HCT116 (cell line): ENCODE results near the gene CETP. TPM values are rescaled to one million over a fixed set of nuclear protein-coding genes. Genes with fewer than 3 reads are reported as not detected.
"Not testable (repeated sequence)": the region's sequence is repeated elsewhere in the genome, so short reads cannot be mapped to it uniquely, and the experiment has no call there.

Experiments
- ATAC-seq: fragments of 200-7000 bp; cut with Tn5 transposase; 2 replicates; pipeline ENCODE4 v1.9.1; 2020; ENCODE audit warnings: mild to moderate bottlenecking, moderate library complexity
- BruUV-seq: library from RNA; stranded (reverse); fragments of 400-500 nt; replicated peaks from 2 replicates; lab custom pipeline; 2021; lab: Mats Ljungman, UMichigan
- CTCF ChIA-PET: fragments of 300-600 bp; sonication (Branson Sonifier 250); formaldehyde crosslinking; loops from one replicate; lab custom pipeline; 2021; ENCODE audit warnings: antibody characterized with exemption; lab: Charles Lee
- POLR2A ChIA-PET: fragments of 300-600, 350-600 bp; sonication (Branson Sonifier 250); formaldehyde crosslinking; loops from one replicate; lab custom pipeline; 2021; ENCODE audit warnings: antibody characterized with exemption; lab: Charles Lee
- RAD21 ChIA-PET, 2 experiments: fragments of 300-600 bp; sonication (Branson Sonifier 250); formaldehyde crosslinking; loops; one replicate each; lab custom pipeline; 2023; ENCODE audit warnings: low total read pairs in 2 of 2; ENCODE audit not compliant: uncharacterized antibody in 2 of 2, unreplicated experiment in 2 of 2, low non-redundant PET in 1 of 2; lab: Charles Lee
- DNase-seq: peaks from one replicate; pipeline ENCODE4 v3.0.0-alpha.2; 2010; ENCODE audit warnings: low read depth, low spot score
- H2AFZ ChIP-seq: fragments of 200-600 bp; shearing (Covaris generic), sonication (generic); 2 replicates; pipeline ENCODE4 v1.6.1; 2017; ENCODE audit warnings: low read depth, mixed run types, mixed read lengths, antibody characterized with exemption, low read length; ENCODE audit not compliant: poor library complexity, severe bottlenecking
- H3K27ac ChIP-seq: 2 replicates; pipeline ENCODE4 v1.5.1; 2012; ENCODE audit warnings: low read depth, low read length
- H3K27me3 ChIP-seq: fragments of 200-600 bp; sonication (generic); 2 replicates; pipeline ENCODE4 v1.6.1; 2016; ENCODE audit warnings: mixed run types, low read length, mixed read lengths; ENCODE audit not compliant: insufficient read depth
- H3K36me3 ChIP-seq, 2 experiments: fragments of 200-500 bp in 1 of 2; fragments of 200-600 bp in 1 of 2; sonication (Bioruptor generic) in 1 of 2; sonication (generic) in 1 of 2; 2 replicates each; pipeline versions ENCODE4 v1.5.1 to v1.6.1; 2014 to 2016; ENCODE audit warnings: low read length in 2 of 2, inconsistent platforms in 1 of 2, mixed read lengths in 1 of 2, mixed run types in 1 of 2; ENCODE audit not compliant: insufficient read depth in 2 of 2, control insufficient read depth in 1 of 2
- H3K4me1 ChIP-seq, 2 experiments: fragments of 200-600 bp in 1 of 2; sonication (generic) in 1 of 2; 2 replicates each; pipeline versions ENCODE4 v1.5.1 to v1.6.1; 2012 to 2017; ENCODE audit warnings: low read length in 2 of 2, inconsistent platforms in 1 of 2, mild to moderate bottlenecking in 1 of 2, mixed read lengths in 1 of 2, mixed run types in 1 of 2, moderate library complexity in 1 of 2; ENCODE audit not compliant: insufficient read depth in 2 of 2, control insufficient read depth in 1 of 2
- H3K4me2 ChIP-seq: fragments of 200-600 bp; sonication (generic); 2 replicates; pipeline ENCODE4 v1.6.1; 2017; ENCODE audit warnings: mixed run types, low read length, mixed read lengths
- H3K4me3 ChIP-seq, 2 experiments: fragments of 200-600 bp in 1 of 2; sonication (generic) in 1 of 2; replicated peaks in 1 of 2; 2 replicates each; pipeline ENCODE4 v1.5.1; 2011 to 2016; ENCODE audit warnings: low read length in 2 of 2, control low read depth in 1 of 2, low read depth in 1 of 2, mild to moderate bottlenecking in 1 of 2, mixed read lengths in 1 of 2, mixed run types in 1 of 2
- H3K79me2 ChIP-seq: fragments of 200-600 bp; sonication (generic); 2 replicates; pipeline ENCODE4 v1.6.1; 2017; ENCODE audit warnings: mild to moderate bottlenecking, mixed run types, low read length, moderate library complexity, mixed read lengths; ENCODE audit not compliant: insufficient read depth
- H3K9ac ChIP-seq: fragments of 200-600 bp; sonication (generic); 2 replicates; pipeline ENCODE4 v1.6.1; 2016; ENCODE audit warnings: low read length, mixed read lengths
- H3K9me2 ChIP-seq: fragments of 200-600 bp; sonication (generic), shearing (Covaris generic); 2 replicates; pipeline ENCODE4 v1.6.1; 2017; ENCODE audit warnings: mixed run types, mild to moderate bottlenecking, moderate library complexity; ENCODE audit not compliant: insufficient read depth
- H3K9me3 ChIP-seq, 2 experiments: fragments of 200-500 bp in 1 of 2; fragments of 200-600 bp in 1 of 2; sonication (Bioruptor generic) in 1 of 2; sonication (generic) in 1 of 2; 2 replicates each; pipeline ENCODE4 v1.6.1; 2014 to 2017; ENCODE audit warnings: low read length in 2 of 2, mixed read lengths in 2 of 2, inconsistent platforms in 1 of 2, low read depth in 1 of 2, mild to moderate bottlenecking in 1 of 2, mixed run types in 1 of 2, moderate library complexity in 1 of 2; ENCODE audit not compliant: control insufficient read depth in 1 of 2, insufficient read depth in 1 of 2
- H4K20me1 ChIP-seq: fragments of 200-600 bp; sonication (generic), shearing (Covaris generic); 2 replicates; pipeline ENCODE4 v1.6.1; 2017; ENCODE audit warnings: mixed run types, mild to moderate bottlenecking, moderate library complexity; ENCODE audit not compliant: insufficient read depth
- CBX3 ChIP-seq: IDR thresholded peaks from 2 replicates; pipeline ENCODE4 v1.6.1; 2012; ENCODE audit warnings: low read depth
- CEBPB ChIP-seq: IDR thresholded peaks from 2 replicates; pipeline ENCODE4 v1.6.1; 2012; ENCODE audit warnings: low read depth
- EZH2phosphoT487 ChIP-seq: fragments of 200-600 bp; IDR thresholded peaks from 2 replicates; pipeline ENCODE4 v1.6.1; 2018; ENCODE audit warnings: antibody characterized with exemption, borderline replicate concordance
- JUND ChIP-seq: IDR thresholded peaks from 2 replicates; pipeline ENCODE4 v1.6.1; 2012
- TCF7L2 ChIP-seq: IDR thresholded peaks from 2 replicates; pipeline ENCODE4 v1.7.0; 2011; ENCODE audit warnings: borderline replicate concordance, inconsistent platforms; ENCODE audit not compliant: insufficient read depth, insufficient read length; ENCODE audit errors: extremely low read depth
- YY1 ChIP-seq: IDR thresholded peaks from 2 replicates; pipeline ENCODE4 v1.6.1; 2011; ENCODE audit warnings: low read length, low read depth, moderate library complexity, mild to moderate bottlenecking; ENCODE audit not compliant: insufficient replicate concordance; ENCODE audit errors: extremely low read depth
- ZNF274 ChIP-seq: fragments of 200-500 bp; sonication (Bioruptor generic); IDR thresholded peaks from 2 replicates; pipeline ENCODE4 v1.6.1; 2014; ENCODE audit warnings: mild to moderate bottlenecking, low read depth, low read length, inconsistent platforms
- intact Hi-C: fragments of 100-400 bp; cut with micrococcal nuclease; formaldehyde crosslinking; loops from 2 replicates; pipeline ENCODE4 v1.10.0; 2022
- total RNA-seq: library from RNA; stranded (reverse); gene quantifications from one replicate; pipeline ENCODE4 v1.2.1, GENCODE V29; 2021; ENCODE audit not compliant: unreplicated experiment

The CETP gene
- total RNA-seq, 1 experiment from 2014 or later: not detected

- peak overlapping the region; percentile 94 for H3K4me2 ChIP-seq
- POLR2A ChIA-PET: no interaction called here
- intact Hi-C loops: no loop called here
- no peak overlapping the region for H2AFZ ChIP-seq
- ATAC-seq (no peak), DNase-seq (no peak)
- CTCF ChIA-PET: no interaction called here
- RAD21 ChIA-PET: no interaction called here
- no peaks in the 10 kb centered on the region for H3K27me3 ChIP-seq
- no peaks in the 10 kb centered on the region for H3K79me2 ChIP-seq
- H3K4me3 ChIP-seq: peak overlapping the region in 1 of 2 experiments; percentile 80; a peak in 3 of 4 replicates
- peak overlapping the region; percentile 74 for H3K9ac ChIP-seq
- TF ChIP-seq JUND: no peak
- TF ChIP-seq CEBPB: no peak
- TF ChIP-seq YY1: no peak
- no peak for TF ChIP-seq EZH2phosphoT487
- TF ChIP-seq CBX3: no peak
- no peak for TF ChIP-seq ZNF274
- TF ChIP-seq TCF7L2: no peak
- no peaks in the 10 kb centered on the region for H3K9me2 ChIP-seq
- peaks cover 16 to 30% of the 10 kb centered on the region in 2 experiments; a peak in 3 of 4 replicates for H3K4me1 ChIP-seq
- BruUV-seq: no TSS peak
- H3K36me3 ChIP-seq: no peaks in the 10 kb centered on the region
- H3K9me3 ChIP-seq: no peaks in the 10 kb centered on the region
- no peak overlapping the region for H3K27ac ChIP-seq
- no peaks in the 10 kb centered on the region for H4K20me1 ChIP-seq
Observed at GRCh38 chr16:56990407-56991286, 28.9 kb downstream of the CETP start.

GRCh38 chr16:56992431-56992830 lies 30.7 kb downstream of the CETP start:
- H3K27me3 ChIP-seq, H3K36me3 ChIP-seq, H3K4me3 ChIP-seq, H3K9me2 ChIP-seq, RAD21 ChIA-PET, H2AFZ ChIP-seq, H3K4me2 ChIP-seq, H3K27ac ChIP-seq, ATAC-seq, CTCF ChIA-PET, H3K9me3 ChIP-seq, H3K79me2 ChIP-seq, DNase-seq, intact Hi-C loops, H4K20me1 ChIP-seq, POLR2A ChIA-PET, H3K9ac ChIP-seq, BruUV-seq: not testable (repeated sequence)
- peaks cover 10 to 23% of the 10 kb centered on the region in 2 experiments; a peak in 3 of 4 replicates for H3K4me1 ChIP-seq
